HG03432 (cell line): ENCODE measurements around the gene KHDRBS2.

ENCODE experiments used
- ATAC-seq: cut with Tn5 transposase; IDR thresholded peaks from one replicate; pipeline ENCODE4 v1.9.1; 2021; ENCODE audit warnings: mild to moderate bottlenecking, moderate library complexity; ENCODE audit not compliant: unreplicated experiment

The KHDRBS2 gene

DNA sequence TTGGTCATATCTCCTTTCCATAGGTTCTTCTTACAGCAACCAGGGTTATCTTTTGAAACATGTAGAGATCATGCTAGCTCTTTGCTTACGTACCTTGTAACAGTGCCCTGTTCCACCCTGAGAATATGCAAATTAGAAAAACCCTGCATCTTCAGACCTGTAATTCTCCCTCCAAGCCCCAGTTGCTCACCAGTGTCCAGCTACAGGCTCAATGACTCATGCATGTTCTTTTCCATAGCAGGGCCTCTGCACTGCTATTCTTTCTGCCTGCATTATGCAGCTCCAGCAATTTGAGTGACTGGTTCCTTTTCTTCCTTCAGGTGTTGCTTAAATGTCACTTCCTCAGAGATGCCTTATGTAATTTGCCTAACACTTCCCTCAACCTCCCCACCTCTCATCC is 636.2 kb downstream of the KHDRBS2 start:
- no peak for ATAC-seq

DNA sequence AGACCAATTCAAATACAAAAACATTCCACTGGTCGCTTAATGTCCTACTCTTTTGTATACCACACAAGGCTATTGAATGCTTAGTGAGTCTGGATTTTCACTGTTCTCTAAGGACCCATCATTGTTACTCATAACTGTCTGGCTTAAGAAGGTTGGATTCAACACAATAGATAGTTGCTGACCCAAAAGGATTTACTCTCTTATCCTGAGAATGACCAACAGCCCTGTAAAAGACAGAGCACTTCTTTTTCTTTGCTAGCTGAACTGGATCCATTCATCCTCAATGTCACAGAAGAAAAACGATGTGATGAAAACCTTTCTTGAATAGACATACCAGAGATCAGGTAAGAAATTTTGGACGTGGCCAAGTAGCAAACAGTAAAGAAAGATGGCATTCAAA is 645.6 kb downstream of the KHDRBS2 start:
- no peak for ATAC-seq
